SJCRH30 (cell line): ENCODE data around the gene WNT9B. TPM values are rescaled to one million over a fixed set of nuclear protein-coding genes. Genes with fewer than 3 reads are reported as not detected.

Source experiments
- total RNA-seq: library from RNA; depleted of rRNA; stranded (reverse); fragments of >200 nt; shearing (Covaris generic); gene quantifications from 2 replicates; pipeline ENCODE4 v1.2.3, GENCODE V29; 2014; rRNA removed

WNT9B gene
- total RNA-seq, 1 experiment from 2014 or later = not detected

Other genes with a start within 250 kb of the WNT9B start
- 10.8 and 11.9 TPM in 2 replicates for gene WNT3, start 32.9 kb upstream of the WNT9B start, total RNA-seq
- 45.4 and 48.9 TPM in 2 replicates for gene GOSR2, start 71.6 kb downstream of the WNT9B start, total RNA-seq
- 9.1 and 9.9 TPM in 2 replicates for gene RPRML, start 127.7 kb downstream of the WNT9B start, total RNA-seq